Glutamatergic neuron (in vitro differentiated cells): ENCODE results near the gene TAS2R40. TPM values are rescaled to one million over a fixed set of nuclear protein-coding genes. Genes with fewer than 3 reads are reported as not detected.

Source experiments
- DNase-seq: peaks from one replicate; pipeline ENCODE4 v3.0.0; 2022
- H3K27ac Mint-ChIP-seq: one replicate; pipeline ENCODE4 v1.8.0; 2020; ENCODE audit warnings: mild to moderate bottlenecking, mixed read lengths, inconsistent platforms; ENCODE audit not compliant: unreplicated experiment
- H3K27me3 Mint-ChIP-seq: one replicate; pipeline ENCODE4 v1.8.0; 2020; ENCODE audit warnings: mild to moderate bottlenecking, moderate library complexity, mixed read lengths, inconsistent platforms; ENCODE audit not compliant: unreplicated experiment
- H3K36me3 Mint-ChIP-seq: one replicate; pipeline ENCODE4 v1.8.0; 2020; ENCODE audit warnings: mild to moderate bottlenecking, mixed read lengths, inconsistent platforms; ENCODE audit not compliant: unreplicated experiment
- H3K4me1 Mint-ChIP-seq: one replicate; pipeline ENCODE4 v1.8.0; 2020; ENCODE audit warnings: mild to moderate bottlenecking, low read depth, mixed read lengths, inconsistent platforms; ENCODE audit not compliant: unreplicated experiment
- H3K4me3 Mint-ChIP-seq: one replicate; pipeline ENCODE4 v1.8.0; 2020; ENCODE audit warnings: mild to moderate bottlenecking, mixed read lengths, inconsistent platforms; ENCODE audit not compliant: unreplicated experiment
- H3K9me3 Mint-ChIP-seq: one replicate; pipeline ENCODE4 v1.8.0; 2020; ENCODE audit warnings: mild to moderate bottlenecking, moderate library complexity, mixed read lengths, inconsistent platforms; ENCODE audit not compliant: unreplicated experiment
- CTCF ChIP-seq: fragments of 200-600 bp; sonication (generic); IDR thresholded peaks from one replicate; pipeline ENCODE4 v1.5.0; 2021; ENCODE audit not compliant: partially characterized antibody, unreplicated experiment
- total RNA-seq: library from RNA; stranded (reverse); fragmentation: NEBNext Ultra II Directional; extraction: Animal tissue kit (Norgen Biotek cat#: 25700); gene quantifications from one replicate; pipeline ENCODE4 v1.2.1, GENCODE V29; 2021; ENCODE audit not compliant: unreplicated experiment

Gene TAS2R40
- total RNA-seq, 1 donor from 2014 or later, result not detected

- H3K36me3 Mint-ChIP-seq, result no peaks in the 10 kb centered on the region
- no peaks in the 10 kb centered on the region for H3K27me3 Mint-ChIP-seq
- no peaks in the 10 kb centered on the region for H3K4me1 Mint-ChIP-seq
- DNase-seq, result no peak
- no peak for TF ChIP-seq CTCF
- H3K9me3 Mint-ChIP-seq, result peaks cover 2% of the 10 kb centered on the region
- no peak overlapping the region for H3K27ac Mint-ChIP-seq
- no peak overlapping the region for H3K4me3 Mint-ChIP-seq
Measured at GRCh38 chr7:143181349-143181748, 40.5 kb upstream of the TAS2R40 start.

- no peak for DNase-seq
- no peak for TF ChIP-seq CTCF
- no peak within 1 kb of the TSS for H3K27ac Mint-ChIP-seq
- no peak within 1 kb of the TSS for H3K4me3 Mint-ChIP-seq
- H3K4me1 Mint-ChIP-seq, result no peaks in the 10 kb centered on the region
- H3K36me3 Mint-ChIP-seq, result no peaks in the 10 kb centered on the region
- H3K9me3 Mint-ChIP-seq, result no peaks in the 10 kb centered on the region
- H3K27me3 Mint-ChIP-seq, result no peaks in the 10 kb centered on the region
Measured at GRCh38 chr7:143183024-143183423, 38.8 kb upstream of the TAS2R40 start, which contains the start of gene TAS2R39. TSS of gene TAS2R39 (plus strand) at chr7:143183419. CDS start at chr7:143183419, 0 bp downstream.

GRCh38 chr7:143185551-143185950 lies 36.3 kb upstream of the TAS2R40 start:
- H3K4me1 Mint-ChIP-seq, result no peaks in the 10 kb centered on the region
- DNase-seq, result no peak
- no peak overlapping the region for H3K4me3 Mint-ChIP-seq
- TF ChIP-seq CTCF, result no peak
- H3K36me3 Mint-ChIP-seq, result no peaks in the 10 kb centered on the region
- H3K27me3 Mint-ChIP-seq, result no peaks in the 10 kb centered on the region
- H3K9me3 Mint-ChIP-seq, result no peaks in the 10 kb centered on the region
- no peak overlapping the region for H3K27ac Mint-ChIP-seq

- Mint-ChIP-seq H3K27me3 (no peaks in the 10 kb centered on the region), H3K4me1 (no peaks in the 10 kb centered on the region), H3K9me3 (no peaks in the 10 kb centered on the region), H3K27ac (no peak overlapping the region), H3K36me3 (no peaks in the 10 kb centered on the region), H3K4me3 (no peak overlapping the region)
- no peak for TF ChIP-seq CTCF
- no peak for DNase-seq
Measured at GRCh38 chr7:143188994-143189393, 32.8 kb upstream of the TAS2R40 start.

GRCh38 chr7:143193880-143194279 lies 28.0 kb upstream of the TAS2R40 start:
- Mint-ChIP-seq H3K4me3 (no peak overlapping the region), H3K36me3 (peaks cover 4% of the 10 kb centered on the region), H3K4me1 (no peaks in the 10 kb centered on the region), H3K27me3 (no peaks in the 10 kb centered on the region), H3K9me3 (no peaks in the 10 kb centered on the region), H3K27ac (no peak overlapping the region)
- no peak for TF ChIP-seq CTCF
- no peak for DNase-seq
